Neural cell (in vitro differentiated cells): ENCODE measurements around the gene RBFOX2.

Experiments used
- CTCF ChIP-seq: fragments of 450-650 bp; IDR thresholded peaks from 2 replicates; pipeline ENCODE4 v1.5.1; 2014; ENCODE audit warnings: antibody characterized with exemption, mild to moderate bottlenecking, moderate library complexity; ENCODE audit not compliant: poor library complexity, severe bottlenecking
- EP300 ChIP-seq: fragments of 450-650 bp; conservative IDR thresholded peaks from 2 replicates; pipeline ENCODE4 v1.6.1; 2014; ENCODE audit warnings: antibody characterized with exemption, mild to moderate bottlenecking, moderate library complexity; ENCODE audit not compliant: poor library complexity, severe bottlenecking
- EZH2 ChIP-seq: fragments of 200-600, 300-800 bp; shearing (Covaris generic), sonication (generic); IDR thresholded peaks from 2 replicates; pipeline ENCODE4 v1.6.1; 2014; ENCODE audit warnings: antibody characterized with exemption, low read length, borderline replicate concordance, mild to moderate bottlenecking; ENCODE audit not compliant: insufficient read depth, poor library complexity, severe bottlenecking
- POLR2AphosphoS5 ChIP-seq: IDR thresholded peaks from 2 replicates; pipeline ENCODE4 v1.6.1; 2012
- RAD21 ChIP-seq: fragments of 450-650 bp; conservative IDR thresholded peaks from 2 replicates; pipeline ENCODE4 v1.6.1; 2014; ENCODE audit warnings: antibody characterized with exemption, mild to moderate bottlenecking, moderate library complexity
- REST ChIP-seq: IDR thresholded peaks from 2 replicates; pipeline ENCODE4 v1.6.1; 2012; ENCODE audit warnings: borderline replicate concordance
- SMC3 ChIP-seq: fragments of 450-650 bp; conservative IDR thresholded peaks from 2 replicates; pipeline ENCODE4 v1.6.1; 2014; ENCODE audit warnings: antibody characterized with exemption, mild to moderate bottlenecking, moderate library complexity; ENCODE audit not compliant: poor library complexity

DNA sequence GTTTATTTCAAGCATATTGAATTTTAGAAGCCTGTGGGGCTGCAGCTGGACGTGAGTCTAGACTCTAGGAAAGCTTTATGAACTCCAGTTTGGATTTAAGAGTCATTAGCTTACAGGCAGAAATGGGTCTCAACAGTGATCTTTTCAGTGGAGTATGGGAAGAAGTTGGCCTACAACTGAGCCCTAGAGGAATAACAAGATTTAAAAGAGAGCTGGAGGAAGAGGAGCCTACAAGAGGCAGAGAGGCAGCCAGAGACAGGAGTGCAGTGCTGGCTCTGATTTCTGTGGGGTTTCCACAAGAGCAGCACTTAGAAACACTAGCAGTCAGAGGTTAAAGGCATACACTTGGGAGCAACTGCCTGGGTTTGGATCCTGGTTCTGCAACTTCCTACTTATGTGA, 293.1 kb downstream of the RBFOX2 start:
- no peak for TF ChIP-seq CTCF
- no peak for TF ChIP-seq EZH2
- no peak for TF ChIP-seq EP300
- no peak for TF ChIP-seq POLR2AphosphoS5
- no peak for TF ChIP-seq REST
- no peak for TF ChIP-seq SMC3
- TF ChIP-seq RAD21: no peak
